CD4-positive, alpha-beta T cell treated with Interleukin-15 for 1 hour (primary cell): ENCODE measurements around the gene GDPD5.

Source experiments
- DNase-seq: peaks from one replicate; pipeline ENCODE4 v3.0.0-alpha.2; 2020

Gene GDPD5

GRCh38 chr11:75441804-75442132, 84.0 kb downstream of the GDPD5 start:
- no peak for DNase-seq

DNA sequence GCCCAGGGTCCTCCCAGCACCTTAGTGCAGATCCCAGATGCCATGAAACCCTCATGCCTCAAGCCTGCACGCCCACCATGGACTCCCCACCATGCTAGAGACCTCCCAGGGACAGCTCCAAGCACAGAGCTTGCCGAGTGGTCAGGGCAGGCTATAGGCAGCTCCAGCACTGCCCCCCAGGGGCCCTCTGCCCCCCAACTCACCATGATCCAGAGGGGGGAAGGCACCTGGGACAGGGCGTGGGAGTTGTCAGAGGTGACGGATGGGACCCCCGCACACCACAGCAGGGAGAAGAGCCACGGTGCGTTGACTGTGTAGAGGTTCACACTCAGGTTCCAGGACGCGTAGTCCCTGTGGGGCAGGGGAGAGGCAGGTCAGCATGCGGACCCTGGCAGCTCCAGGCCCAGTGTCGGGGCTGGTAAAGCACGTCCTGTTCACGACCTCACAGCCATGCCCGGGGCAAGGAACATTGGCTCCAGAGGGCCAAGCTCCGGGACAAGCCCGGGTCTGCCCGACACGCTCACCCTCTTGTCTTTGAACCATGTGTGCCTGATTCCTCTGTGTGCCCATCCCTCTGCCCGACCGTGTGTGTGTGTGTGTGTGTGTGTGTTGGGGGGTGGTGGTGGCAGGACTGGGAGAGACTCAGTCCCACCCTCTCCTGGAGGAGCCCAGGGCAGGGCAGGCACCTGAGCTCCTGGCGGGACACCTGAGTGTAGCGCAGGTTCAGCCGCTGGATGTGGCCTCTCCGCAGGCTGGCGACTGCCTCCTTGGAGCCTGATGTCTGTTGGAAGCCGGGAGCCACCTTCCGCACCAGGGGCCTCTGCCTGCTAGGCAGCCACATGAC, 84.6 kb downstream of the GDPD5 start:
- DNase-seq: no peak

GRCh38 chr11:75439495-75440120, 86.1 kb downstream of the GDPD5 start:
- no peak for DNase-seq

DNA sequence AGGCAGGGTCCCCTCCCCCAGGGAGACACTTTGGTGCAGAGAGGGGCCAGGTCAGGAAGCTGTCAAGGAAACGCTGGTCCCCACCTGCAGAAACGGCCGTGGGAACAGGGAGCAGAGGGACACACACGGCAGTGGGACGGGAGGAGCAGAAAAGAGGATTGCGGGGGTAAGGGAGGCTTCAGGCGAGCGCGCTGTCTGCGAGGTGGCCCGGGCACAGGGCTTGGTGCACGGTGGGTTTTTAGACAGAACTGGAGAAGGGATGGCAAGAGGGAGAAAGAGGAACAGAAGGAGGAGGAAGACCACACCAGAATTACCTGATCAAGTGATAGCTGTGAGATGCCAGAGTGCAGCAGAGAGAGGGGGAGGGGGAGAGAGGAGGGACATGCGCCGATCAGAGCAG, 86.7 kb downstream of the GDPD5 start:
- no peak for DNase-seq

GRCh38 chr11:75437966-75438659, 87.6 kb downstream of the GDPD5 start:
- DNase-seq: no peak

DNA sequence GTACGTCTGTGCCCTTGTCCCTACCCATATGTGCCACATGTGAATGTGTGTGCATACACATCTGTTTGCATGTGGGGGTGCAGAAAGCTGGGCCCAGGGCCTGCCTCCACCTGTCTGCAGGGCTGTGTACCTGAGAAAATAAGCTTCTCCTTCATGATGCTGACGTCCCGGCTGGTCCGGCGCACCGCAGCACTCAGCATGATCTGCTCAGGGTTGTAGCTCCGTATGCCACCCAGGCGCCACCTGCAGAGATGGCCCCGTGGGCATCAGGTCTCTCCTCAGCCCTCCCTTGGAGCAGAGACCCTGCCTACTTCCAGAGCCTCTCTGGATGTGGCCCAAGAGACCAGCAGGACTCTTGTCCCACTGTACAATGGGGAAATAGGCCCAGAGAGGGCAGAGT, 88.9 kb downstream of the GDPD5 start:
- DNase-seq: no peak

GRCh38 chr11:75435571-75435925, 90.2 kb downstream of the GDPD5 start:
- DNase-seq: no peak

GRCh38 chr11:75434886-75435570, 90.7 kb downstream of the GDPD5 start:
- DNase-seq: no peak

DNA sequence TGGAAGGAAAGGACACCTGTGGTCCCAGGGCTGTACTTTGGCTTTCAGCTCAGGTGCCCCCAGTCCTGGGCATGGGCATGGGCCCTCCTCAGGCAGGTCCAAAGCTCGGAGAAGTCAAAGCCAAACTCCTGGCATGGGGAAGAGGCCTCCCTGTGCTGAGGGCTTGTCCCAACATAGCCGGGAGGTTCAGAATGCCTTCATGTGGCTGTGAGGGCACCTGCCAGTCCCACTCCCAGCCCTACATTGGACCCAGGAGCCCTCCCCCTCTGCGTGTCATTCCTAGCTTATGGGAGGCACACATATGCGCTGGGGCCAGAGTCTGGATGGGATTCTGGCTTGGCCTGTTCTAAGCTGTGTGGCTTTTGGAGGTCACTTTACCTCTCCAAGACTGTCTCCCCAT, 91.7 kb downstream of the GDPD5 start:
- no peak for DNase-seq

DNA sequence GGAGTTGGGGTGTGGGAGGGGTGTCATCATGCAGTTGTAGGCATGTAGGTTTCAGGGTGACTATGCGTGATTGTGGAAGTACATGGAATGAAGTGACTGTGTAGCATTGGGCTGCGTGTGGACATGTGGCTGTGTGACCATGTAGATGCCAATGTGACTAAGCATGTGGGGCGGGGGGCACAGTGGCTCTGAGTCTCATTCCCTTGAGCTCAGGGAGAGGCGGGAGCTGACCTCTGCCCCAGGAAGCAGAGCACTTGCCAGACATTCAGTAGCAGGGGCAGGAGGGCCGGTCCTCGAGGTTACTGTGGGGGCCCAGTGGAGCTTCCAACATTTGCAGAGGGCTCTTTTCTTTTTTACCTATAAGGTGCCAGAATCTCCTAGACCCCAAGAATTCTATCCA, 92.3 kb downstream of the GDPD5 start:
- DNase-seq: no peak

DNA sequence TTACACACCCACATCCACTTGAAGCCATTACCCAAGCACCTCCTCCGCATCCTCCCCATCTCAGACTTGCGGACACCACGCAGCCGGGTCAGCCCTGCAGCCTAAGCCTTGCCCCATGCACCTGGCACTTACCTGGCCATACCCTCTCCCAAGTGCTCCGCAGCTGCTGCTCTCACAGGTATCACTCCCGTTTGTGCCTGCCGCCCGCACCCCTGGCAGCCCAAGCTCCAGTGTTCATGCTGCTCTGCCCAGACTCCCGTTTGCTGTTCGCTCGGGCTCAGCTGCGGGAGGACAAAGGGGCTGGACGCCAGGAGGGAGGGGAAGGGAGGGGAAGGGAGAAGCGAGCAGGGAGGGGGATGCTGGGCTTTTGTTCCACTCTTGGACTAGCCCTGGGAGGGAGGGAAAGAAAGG, 92.8 kb downstream of the GDPD5 start, which contains the start of gene KLHL35:
Gene KLHL35 (minus strand): TSS at position 293 of the 411 bp plus-strand sequence. CDS start 2,574 bp downstream, outside the sequence.
- no peak for DNase-seq

DNA sequence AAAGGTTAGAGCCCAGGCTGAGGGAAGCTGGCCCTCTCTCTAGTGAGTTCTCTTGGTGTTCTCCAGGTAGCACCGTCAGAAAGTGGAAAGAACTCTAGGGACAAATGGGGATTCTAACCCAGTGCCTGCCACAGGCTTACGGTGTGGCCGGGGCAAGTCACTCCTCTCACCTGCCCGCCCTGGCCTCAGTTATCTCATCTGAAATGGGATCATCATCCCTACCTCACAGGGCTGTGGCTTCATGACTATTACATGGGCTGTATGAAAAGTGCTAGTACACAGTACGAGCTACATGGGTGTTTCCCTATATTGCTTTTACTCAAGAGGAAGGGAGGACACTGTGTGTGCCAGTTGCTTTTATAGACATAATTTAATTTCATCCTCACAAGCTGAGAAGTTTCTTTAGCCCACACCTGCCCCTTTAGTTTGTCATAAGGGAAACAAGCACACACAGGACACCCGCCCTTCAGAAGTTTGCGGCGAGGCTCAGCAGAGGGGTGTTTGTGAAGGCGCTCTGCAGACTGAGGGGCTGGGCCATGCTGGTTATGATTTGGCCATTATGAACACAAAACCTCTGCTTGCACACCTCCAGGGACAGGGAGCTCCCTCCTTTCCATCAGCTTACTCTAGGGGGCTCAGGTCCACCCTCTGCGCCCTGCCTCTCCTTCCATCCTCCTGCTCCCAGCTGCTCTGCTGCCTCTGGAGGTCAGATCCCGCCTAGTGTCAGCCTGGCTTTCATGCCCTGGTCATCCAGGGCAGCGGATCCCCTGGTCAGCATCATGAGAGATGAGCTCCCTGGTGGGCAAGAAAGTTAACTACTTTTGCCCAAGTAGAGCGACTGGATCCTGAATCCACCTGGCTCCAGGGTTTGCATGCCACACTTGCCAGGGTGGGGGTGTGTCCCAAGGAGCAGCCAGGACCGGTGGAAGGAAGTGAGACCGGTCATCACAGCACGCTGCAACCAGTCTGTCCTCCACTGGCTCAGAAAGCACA, 93.9 kb downstream of the GDPD5 start:
- DNase-seq: no peak

DNA sequence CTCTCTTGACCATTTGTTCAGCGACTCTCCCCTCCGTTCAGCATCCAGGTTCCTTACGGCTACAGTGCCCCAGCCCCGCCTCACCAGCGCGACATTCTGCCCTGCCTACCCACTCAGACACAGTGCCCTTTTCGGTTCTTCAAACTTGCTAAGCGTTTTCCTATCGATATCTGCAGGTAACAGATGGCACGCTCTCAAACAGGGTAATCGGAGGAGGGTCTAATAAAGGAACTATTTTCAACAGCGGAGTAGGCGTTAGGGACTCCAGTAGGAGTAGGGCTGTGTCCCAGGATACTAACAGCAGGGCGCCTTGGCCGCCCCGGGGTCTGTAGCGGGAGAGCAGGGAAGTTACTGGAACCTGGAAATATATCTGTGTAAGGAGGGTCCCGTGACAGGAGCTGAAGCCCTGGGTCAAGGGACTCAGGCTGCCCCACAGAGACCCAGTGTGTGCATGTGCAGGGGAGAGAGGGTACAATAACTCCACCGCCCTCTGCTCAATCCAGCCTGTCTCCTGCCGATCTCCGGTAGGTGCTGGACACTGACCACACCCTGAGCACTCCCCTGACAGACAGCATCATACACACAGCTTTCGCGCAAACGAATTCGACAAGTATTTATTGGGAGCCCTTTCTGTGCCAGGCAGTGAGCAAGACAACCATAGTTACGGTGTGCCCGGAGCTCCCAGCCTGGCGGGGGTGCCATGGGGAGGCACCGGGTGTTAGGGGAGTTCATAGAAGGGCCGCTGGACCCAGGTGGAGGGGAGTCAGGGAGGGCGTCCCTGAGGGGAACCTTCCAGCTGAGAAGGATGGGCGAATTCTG, 94.8 kb downstream of the GDPD5 start:
- no peak for DNase-seq

DNA sequence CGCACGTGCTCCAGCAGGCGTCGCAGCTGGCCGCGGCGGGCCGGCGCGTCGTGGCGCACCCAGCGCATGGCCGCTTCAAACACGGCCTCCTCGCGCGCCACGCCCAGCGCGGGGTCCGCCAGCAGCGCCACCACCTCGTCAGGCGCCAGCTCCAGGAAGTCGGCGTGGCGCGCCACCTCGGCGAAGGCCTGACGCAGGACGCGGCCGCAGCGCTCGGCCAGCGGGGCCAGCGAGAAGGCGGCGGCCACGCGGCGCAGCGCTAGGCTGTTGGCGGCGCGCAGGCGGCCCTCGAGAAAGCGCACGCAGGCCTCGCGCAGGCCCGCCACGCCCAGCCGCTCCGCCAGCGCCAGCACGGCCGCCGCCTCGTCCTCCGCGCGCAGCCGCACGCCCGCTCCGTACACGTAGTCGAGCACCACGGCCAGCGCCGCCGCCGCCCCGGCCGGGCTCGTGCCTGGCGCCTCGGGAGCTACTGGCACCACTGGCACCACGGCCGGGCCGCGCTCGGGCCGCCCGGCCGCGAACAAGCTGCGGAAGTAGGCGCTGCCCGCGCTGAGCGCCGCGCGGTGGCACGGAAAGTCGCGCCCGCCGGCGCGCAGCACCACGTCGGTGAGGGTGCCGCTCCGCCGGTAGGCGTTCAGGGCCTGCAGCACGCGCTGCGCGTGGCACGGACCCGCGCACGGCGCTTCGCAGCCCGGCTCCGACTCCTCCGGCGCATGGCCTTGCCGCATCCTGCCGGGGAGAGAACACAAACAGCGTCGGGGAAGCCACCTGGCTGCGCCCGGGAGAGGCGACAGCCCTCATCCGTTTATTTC, 95.6 kb downstream of the GDPD5 start:
- DNase-seq: peak; percentile 51

- DNase-seq: no peak
Observed at GRCh38 chr11:75429641-75429901, 96.2 kb downstream of the GDPD5 start.

DNA sequence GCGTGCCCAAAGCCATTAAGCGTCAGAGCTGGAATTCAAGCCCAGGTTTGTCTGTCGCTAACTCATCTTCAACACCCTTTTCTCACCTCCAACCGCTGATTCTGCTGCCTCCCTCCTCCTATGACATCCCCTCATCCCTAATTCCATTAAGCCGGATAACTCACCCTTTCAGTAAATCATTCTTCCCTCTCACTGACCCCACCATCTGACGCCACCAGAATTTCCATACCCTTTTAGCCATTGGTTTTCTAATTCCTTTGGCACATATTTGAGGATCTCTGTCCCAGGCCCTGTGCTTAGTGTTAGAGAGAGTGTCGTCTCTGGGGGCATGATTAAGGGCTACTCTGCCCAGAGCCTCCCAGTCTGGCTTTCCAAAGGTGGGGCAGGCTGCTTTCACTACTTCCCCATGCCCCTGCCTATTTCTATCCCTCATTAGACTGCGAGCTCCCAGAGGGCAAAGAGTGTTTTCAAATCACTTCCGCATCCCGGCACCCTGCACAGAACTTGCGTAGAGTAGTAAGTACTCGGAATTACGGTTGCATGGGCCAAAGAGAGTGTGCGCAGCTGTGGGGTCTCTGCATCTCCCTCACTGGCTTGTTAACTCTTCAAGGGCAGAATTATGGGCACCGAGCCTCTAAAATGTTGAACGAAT, 96.6 kb downstream of the GDPD5 start:
- DNase-seq: no peak

DNA sequence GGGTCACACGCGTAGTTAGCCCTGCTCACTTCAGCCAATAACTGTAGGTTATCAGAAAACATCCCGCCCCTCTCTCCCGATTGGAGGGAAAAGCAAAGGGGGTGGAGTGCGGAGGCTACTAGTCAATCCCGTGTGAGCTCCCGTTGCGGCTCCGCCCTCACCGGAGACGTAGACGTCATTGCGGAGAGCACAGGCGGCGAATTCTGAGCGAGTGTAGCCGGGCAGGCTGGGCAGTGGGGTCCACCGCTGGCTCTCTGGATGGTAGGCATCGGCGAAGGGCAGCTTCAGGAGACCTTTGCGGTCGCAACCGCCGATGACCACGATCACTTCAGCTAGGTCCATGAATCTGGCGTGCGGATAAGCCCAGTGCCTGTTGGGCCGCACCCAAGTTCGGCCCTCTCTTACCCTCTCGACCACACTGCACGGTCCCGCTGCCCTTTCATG, 97.4 kb downstream of the GDPD5 start:
- peak; percentile 75 for DNase-seq

- no peak for DNase-seq
Observed at GRCh38 chr11:75427181-75427580, 98.6 kb downstream of the GDPD5 start.

GRCh38 chr11:75426720-75427086, 99.0 kb downstream of the GDPD5 start:
- no peak for DNase-seq

- no peak for DNase-seq
Observed at GRCh38 chr11:75425422-75425821, 100.3 kb downstream of the GDPD5 start.
